ENCODE results near the gene TMEM39A.

The TMEM39A gene

DNA sequence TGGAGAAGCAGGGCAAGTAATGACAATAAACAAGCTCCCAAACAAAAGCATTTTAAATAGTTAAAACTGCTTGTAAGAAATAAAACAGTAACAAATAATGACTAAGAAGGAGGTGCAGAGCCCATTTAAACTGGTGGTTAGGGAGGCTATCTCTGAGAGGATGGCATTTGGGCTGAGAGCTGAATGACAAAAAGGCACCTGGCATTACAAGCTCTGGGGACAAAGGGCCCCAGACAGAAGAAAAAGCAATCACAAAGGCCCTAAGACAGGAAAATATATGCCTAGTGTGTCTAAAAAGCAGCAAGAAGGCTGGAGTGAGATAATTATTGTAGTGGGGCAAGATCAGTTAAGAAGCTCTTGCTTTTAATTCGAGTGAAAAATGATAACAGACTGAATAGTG is 9.6 kb downstream of the TMEM39A start:
- no peak for DNase-seq

GRCh38 chr3:119444590-119444989 is 18.8 kb downstream of the TMEM39A start:
- DNase-seq: no peak

DNA sequence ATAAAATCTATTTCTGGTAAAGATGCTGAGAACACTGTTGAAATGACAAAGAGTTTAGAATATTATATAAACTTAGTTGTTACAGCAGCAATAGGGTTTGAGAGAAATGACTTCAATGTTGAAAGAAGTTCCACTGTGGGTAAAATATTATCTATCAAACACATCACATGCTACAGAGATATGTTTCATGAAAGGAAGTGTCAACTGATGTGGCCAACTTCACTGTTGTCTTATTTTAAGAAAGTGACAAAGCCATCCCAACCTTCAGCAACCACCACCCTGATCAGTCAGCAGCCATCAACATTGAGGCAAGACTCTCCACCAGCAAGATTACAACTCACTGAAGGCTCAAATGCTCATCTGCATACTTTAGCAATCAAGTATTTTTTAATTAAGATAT is 20.2 kb downstream of the TMEM39A start:
- DNase-seq: no peak

DNA sequence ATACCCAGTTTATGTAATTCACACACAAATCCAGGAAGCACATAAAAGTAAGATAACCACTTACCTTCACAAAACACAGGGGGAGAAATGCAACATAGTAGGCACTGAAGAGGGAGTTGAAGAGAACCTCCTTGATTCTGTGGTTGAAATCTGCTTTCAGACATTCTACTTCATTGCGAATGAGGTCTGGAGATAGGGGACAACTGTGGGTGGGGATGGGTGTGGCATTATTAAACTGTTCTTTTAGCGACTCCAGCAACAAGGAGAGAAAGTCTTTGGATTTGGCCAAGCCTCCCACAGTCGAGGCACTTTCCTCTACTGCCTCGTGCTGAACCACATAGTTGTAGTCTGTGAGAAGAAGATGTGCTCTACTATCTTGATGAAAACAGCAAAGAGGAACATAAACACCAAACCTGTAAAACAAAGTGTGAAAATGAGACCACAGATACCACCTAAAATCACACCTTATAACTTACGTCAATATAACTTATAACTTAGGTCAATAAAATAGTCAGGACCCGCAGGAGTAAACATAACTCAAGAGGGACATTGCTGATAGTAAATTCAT is 25.6 kb downstream of the TMEM39A start:
- DNase-seq: no peak

DNA sequence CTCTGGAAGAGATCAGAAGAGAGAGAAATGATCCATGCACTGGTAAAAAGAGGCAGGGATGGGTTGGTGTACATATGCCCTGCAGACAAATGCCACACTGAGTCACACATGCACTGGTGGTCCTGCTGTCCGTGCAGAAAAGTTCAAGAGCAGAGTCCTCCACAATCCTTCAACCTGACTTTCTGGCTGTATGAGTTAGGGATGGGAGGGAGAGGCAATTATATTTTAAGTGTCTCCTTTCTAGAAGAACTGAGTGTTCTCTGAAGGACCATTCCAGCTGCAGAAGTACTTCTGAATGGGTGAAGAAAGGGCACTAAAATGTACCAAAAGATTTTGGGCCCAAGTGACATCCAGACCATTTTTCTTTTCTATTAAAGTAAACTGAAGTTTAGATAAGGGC is 26.4 kb downstream of the TMEM39A start:
- no peak for DNase-seq

GRCh38 chr3:119434703-119435102 is 28.7 kb downstream of the TMEM39A start:
- no peak for DNase-seq

DNA sequence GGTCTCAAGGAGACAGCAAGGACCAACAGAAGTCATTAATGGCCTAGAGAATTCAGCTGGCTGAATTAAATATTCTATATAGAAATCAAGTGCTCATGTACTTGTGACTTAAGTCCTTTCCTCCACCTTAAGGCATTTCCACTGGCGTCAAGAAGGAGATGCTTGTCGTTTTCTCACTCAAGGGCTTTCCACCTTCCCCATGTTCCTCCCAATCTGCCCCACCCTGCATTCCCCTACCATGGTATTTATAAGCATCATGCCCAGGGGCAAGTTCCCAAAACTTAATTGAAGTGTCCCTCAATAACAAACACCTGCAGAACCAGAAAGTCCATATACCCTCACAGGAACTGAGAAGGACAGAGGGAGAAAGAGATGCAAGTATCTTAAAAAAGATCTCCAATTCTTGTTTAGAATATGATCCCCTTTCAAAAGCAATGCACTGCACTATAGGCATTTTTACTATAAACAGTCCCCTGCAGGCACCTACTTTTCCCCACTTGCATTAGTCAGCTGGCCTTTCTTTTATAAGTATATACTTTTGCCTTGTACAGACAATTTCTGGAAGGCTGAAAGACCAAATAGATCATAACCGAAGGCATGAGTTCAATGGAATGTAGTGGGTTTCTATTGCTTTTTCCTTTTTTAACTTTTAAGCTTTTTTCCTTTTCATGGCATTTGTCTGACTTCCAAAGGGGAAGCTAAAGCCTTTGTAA is 29.6 kb downstream of the TMEM39A start:
- no peak for DNase-seq

DNA sequence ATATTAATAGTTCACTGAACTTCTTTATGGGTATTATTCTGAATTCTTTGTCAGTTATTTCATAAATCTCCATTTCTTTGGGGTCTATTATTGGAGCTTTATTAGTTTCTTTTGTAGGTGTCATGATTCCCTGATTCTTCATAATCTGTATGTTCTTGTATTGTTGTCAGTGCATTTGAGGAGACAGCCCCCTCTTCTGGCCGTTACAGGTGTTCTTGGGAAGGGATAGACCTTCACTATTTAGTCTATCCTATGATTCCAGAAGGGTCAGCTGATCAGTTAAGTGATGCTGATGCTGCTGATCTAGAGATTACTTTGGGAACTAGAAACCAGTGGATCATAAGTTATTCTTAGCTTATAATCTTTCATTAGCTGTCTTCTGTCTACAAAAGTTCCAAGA is 34.9 kb downstream of the TMEM39A start:
- no peak for DNase-seq

DNA sequence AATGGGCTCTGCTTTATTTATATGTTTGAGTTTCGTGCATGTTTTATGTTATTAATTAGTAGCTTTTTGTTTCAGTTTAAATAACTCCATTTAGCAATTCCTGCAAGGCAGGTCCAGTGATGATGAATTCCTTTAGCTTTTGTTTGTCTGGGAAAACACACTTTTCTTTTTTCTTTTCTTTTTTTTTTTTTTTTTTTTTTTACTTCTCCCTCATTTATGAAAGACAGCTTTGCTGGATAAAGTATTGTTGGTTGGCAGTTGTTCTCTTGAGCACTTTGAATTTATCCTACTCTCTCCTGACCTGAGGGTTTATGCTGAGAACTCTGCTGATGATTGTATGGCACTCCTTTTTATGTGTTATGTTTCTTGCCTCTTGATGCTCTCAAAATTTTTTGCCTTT is 35.7 kb downstream of the TMEM39A start:
- DNase-seq: no peak

DNA sequence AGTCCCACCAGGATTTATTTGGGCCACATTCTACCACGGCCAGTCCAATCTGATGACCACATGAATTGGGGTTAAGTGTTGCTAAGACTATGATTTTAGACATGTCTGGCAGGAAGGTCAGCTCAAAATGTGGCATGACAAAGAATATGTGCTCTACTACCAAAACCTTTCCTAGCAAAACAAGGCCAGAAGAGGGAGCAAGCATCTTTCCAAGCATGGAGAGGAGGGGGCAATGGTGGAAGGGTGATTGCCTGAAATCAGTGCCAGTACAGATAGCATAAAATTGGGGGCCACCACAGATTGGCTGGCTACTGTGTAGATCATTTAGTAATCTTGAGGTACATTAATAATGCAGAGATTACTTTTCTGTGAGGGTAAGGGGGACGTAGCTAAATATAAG is 43.2 kb downstream of the TMEM39A start:
- DNase-seq: no peak

DNA sequence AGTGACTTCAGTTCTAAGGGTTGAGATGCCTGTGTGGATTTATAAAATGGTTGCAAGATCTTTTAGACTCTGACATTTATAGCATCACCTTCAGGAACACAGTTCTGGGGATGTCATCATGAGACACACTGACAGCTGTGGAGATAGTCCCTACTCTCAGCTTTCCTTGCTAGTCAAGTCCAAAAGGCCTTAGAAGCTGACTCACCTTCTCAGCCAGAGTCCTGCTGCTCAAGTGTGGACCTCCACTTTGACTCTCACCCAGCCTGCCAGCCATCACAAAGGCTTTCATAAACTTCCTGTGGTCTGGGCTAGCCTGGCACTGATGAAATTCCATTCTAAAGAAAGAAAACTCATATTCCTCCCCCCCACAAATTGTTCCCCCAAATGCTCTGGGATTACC is 44.8 kb downstream of the TMEM39A start:
- DNase-seq: no peak

DNA sequence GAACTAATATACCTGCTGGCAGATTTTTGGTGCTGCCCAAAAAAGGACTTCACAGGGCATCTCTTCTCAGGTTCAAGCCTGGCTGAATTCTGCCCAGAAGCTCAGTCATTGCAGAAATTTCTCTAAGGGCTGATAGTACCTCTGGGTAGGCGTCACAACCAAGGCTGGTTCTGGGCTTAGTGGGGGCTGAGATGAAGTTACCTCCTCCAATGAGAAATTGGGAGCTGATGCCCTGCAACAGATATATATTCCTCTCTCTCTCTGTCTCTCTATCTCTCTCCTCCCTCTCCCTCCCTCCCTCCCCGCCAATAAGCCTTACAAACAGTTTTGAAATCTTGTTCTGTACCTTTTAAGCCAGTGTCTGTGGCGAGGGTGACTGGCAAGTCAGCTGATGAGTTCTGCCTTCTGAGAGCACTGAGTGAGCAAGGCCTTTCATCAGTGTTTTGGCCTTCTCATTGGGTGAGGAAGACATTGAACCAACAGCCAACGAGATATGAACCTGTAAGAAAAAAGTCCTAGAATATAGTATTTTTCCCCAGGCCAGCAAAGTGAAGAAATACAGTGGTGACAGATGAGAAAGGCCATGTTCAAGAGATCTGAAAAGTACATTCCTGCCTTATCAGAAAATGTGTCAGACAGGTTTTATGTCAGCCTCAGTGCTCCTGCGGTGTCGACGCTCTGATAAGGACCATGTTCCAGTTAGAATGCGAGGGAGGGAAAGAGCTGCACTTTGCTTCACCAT is 45.5 kb downstream of the TMEM39A start:
- DNase-seq: no peak

GRCh38 chr3:119416873-119417272 is 46.5 kb downstream of the TMEM39A start:
- no peak for DNase-seq

DNA sequence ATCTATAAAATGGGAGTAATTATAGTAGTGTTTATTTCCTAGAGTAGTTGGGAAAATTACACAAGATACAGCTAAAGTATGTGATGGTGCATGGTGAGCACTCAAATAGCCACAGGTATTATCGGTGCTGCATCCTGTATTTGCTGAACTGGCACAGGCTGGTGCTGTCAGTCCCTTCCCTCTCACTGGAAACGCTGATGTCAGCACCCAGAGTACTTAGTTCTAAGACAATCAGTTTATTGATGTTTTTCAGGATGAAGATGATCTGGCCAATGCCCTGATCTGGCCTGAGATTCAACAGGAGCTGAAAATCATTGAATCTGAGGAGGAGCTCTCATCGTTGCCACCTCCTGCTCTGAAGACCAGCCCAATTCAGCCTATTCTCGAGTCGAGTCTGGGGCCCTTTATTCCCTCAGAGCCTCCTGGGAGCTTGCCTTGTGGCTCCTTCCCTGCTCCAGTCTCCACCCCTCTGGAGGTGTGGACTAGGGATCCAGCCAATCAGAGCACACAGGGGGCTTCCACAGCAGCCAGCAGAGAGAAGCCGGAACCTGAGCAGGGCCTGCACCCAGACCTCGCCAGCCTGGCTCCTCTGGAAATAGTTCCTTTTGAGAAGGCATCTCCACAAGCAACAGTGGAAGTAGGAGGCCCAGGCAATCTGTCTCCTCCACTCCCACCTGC is 49.7 kb downstream of the TMEM39A start:
- DNase-seq: no peak

DNA sequence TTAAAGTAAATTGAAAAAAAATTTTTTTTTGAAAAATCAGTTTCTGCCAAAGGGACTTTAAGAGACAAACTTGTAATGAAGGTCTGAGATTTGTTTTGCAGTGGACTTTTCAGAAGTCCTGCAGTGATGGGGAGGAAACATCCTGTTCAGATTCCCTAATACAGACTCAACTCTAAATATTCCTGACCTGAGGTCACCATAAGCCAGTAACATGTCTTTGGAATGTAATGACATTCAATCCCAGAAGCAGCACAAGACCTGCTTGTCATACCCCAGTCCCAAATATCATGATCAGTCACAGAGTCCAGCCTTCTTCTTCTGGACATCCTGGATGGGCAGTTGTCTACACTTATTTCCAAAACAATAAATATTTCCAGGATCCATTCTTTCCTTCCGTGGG is 53.6 kb downstream of the TMEM39A start:
- no peak for DNase-seq

GRCh38 chr3:119408243-119408950 is 55.0 kb downstream of the TMEM39A start:
- no peak for DNase-seq

- DNase-seq: no peak
Measured at GRCh38 chr3:119405315-119405714, 58.1 kb downstream of the TMEM39A start.

DNA sequence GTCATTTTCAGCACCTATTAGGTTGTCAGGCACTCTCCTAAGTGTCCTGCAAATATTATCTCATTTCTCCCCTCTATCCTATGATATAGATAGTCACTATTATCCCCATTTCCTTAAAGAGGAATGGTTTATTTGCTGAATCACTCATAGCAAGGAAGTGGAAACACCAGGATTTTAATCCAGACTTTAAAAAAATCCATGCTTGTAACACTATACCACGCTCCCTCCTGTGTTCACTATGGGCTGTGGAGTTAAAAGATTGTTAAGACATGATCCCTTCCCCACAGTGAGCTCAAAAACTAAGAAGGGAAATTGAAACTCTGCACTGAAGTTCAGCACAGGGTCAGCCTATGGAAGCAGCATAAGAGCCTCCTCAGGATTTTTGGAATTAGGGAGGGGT is 60.2 kb downstream of the TMEM39A start:
- DNase-seq: no peak

- no peak for DNase-seq
Measured at GRCh38 chr3:119402791-119403190, 60.6 kb downstream of the TMEM39A start.

DNA sequence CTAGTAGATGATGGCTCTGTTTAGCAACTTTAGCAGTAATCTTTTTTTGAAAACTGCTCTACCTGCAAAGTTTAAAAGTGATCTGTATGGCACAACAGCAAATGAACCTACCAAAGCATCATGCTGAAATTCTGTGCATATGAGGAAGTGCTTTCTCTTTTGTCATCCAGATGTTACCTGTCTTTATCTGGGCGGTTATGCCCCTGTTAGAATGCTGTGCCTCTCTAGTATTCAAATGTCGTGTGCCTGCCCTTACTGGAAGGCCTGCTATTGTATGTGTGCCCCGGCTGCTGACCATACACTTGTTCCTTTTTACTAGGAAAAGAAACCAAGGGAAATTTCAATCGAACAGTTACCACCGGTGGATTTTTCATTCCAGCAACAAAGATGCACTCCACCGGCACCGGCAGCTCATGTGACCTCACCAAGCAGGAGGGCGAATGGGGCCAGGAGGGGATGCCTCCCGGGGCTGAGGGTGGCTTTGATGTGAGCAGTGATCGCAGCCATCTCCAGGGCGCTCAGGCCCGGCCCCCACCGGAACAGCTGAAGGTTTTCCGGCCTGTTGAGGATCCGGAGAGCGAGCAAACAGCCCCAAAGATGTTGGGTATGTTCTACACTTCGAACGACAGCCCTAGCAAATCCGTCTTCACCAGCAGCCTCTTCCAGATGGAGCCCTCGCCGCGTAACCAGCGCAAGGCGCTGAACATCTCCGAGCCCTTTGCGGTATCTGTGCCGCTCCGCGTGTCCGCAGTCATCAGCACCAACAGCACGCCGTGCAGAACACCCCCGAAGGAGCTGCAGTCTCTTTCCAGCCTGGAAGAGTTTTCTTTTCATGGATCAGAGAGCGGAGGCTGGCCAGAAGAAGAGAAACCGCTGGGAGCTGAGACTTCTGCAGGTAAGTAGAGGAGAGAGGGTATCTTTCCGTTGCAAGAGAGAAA is 61.6 kb downstream of the TMEM39A start:
- DNase-seq: no peak

DNA sequence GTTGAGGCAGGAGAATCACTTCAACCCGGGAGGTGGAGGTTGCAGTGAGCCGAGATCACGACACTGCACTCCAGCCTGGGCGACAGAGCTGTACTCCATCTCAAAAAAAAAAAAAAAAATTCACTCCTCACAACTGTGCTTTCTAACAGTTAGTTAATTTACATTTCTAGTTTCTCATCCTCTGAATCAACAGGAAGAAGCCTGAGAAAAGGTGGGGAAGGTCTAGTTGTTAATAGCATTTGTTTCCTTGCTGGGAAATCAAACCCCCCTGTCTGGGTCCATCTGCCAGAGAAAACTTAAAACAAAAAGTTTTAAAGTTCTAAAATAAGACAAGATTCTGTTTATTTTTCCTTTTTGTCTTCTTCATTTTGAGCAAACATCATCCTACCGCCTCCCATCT is 62.3 kb downstream of the TMEM39A start:
- no peak for DNase-seq

DNA sequence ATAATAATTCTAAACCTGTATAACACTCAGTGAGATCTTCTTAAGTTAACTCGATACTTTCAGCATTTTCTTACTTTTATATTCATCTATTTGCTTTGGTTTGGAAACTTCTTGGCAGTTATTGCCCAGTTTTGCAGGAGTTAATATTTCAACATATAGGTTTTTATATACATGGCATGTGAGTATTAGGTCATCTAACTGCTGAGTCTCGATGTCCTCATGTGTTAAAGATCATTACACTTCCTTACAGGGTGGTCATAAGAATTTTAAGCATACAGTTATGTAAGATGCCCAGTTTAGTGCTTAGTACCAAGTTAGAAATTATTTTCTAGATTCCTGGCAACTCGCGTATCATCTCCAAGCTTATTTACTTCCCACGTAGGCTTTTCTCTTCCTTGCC is 62.9 kb downstream of the TMEM39A start:
- DNase-seq: no peak

Measured in HCEC 1CT (cell line).